Stimulated activated CD4-positive, alpha-beta T cell treated with anti-CD3 and anti-CD28 coated beads, Interleukin-1b, Interleukin-23, amount 100 ng/mL, for 48 hours (primary cell): ENCODE results near the gene LPAR5.

Experiments
- DNase-seq: peaks from one replicate; pipeline ENCODE4 v3.0.0-alpha.2; 2020

The LPAR5 gene

GRCh38 chr12:6635375-6635855, 344 bp downstream of the LPAR5 start:
- peak; percentile 69 for DNase-seq

GRCh38 chr12:6632026-6632983, 3.5 kb downstream of the LPAR5 start:
- DNase-seq: peak; percentile 44

- no peak for DNase-seq
These were observed 4.2 kb downstream of the LPAR5 start for GRCh38 chr12:6631549-6631961.

- DNase-seq: no peak
These were observed 5.0 kb downstream of the LPAR5 start for GRCh38 chr12:6630736-6631135.

GRCh38 chr12:6627616-6628015, 8.1 kb downstream of the LPAR5 start:
- DNase-seq: no peak

- no peak for DNase-seq
These were observed 9.0 kb downstream of the LPAR5 start for GRCh38 chr12:6626654-6627283.

GRCh38 chr12:6620885-6621274, 14.9 kb downstream of the LPAR5 start:
- no peak for DNase-seq

GRCh38 chr12:6620137-6620884, 15.4 kb downstream of the LPAR5 start:
- DNase-seq: peak; percentile 58

- no peak for DNase-seq
These were observed 17.1 kb downstream of the LPAR5 start for GRCh38 chr12:6618483-6619225.

- no peak for DNase-seq
These were observed 20.0 kb downstream of the LPAR5 start for GRCh38 chr12:6615802-6616201.

- no peak for DNase-seq
These were observed 21.1 kb downstream of the LPAR5 start for GRCh38 chr12:6614513-6615172.

GRCh38 chr12:6613776-6614512, 21.8 kb downstream of the LPAR5 start:
- no peak for DNase-seq

GRCh38 chr12:6613015-6613775, 22.6 kb downstream of the LPAR5 start:
- DNase-seq: no peak

GRCh38 chr12:6612652-6613014, 23.1 kb downstream of the LPAR5 start:
- DNase-seq: no peak

GRCh38 chr12:6612247-6612646, 23.5 kb downstream of the LPAR5 start:
- no peak for DNase-seq

GRCh38 chr12:6608592-6609281, 27.0 kb downstream of the LPAR5 start:
- DNase-seq: peak; percentile 38

GRCh38 chr12:6607751-6608591, 27.8 kb downstream of the LPAR5 start:
- peak; percentile 69 for DNase-seq

- DNase-seq: peak; percentile 53
These were observed 29.2 kb downstream of the LPAR5 start for GRCh38 chr12:6606331-6607131.
